IPS DF 6.9 (cell line): ENCODE results near the gene MRPS34.
"Not testable (repeated sequence)": the region's sequence is repeated elsewhere in the genome, so short reads cannot be mapped to it uniquely, and the experiment has no call there.

Source experiments
- DNase-seq: peaks from one replicate; pipeline ENCODE4 v3.0.0-alpha.2; 2013; ENCODE audit warnings: low read depth, low spot score
- H3K27ac ChIP-seq: one replicate; pipeline ENCODE4 v1.5.1; 2013; ENCODE audit warnings: low read length, control low read depth
- H3K27me3 ChIP-seq: 2 replicates; pipeline ENCODE4 v1.6.1; 2013; ENCODE audit warnings: mild to moderate bottlenecking, low read length; ENCODE audit not compliant: control insufficient read depth, insufficient read depth
- H3K36me3 ChIP-seq: 2 replicates; pipeline ENCODE4 v1.6.1; 2013; ENCODE audit warnings: low read length; ENCODE audit not compliant: control insufficient read depth, insufficient read depth
- H3K4me1 ChIP-seq: 2 replicates; pipeline ENCODE4 v1.6.1; 2013; ENCODE audit warnings: low read length; ENCODE audit not compliant: control insufficient read depth, insufficient read depth
- H3K4me3 ChIP-seq: 2 replicates; pipeline ENCODE4 v1.5.1; 2013; ENCODE audit warnings: mild to moderate bottlenecking, low read length
- H3K9me3 ChIP-seq: 2 replicates; pipeline ENCODE4 v1.6.1; 2013; ENCODE audit warnings: low read length, inconsistent platforms; ENCODE audit not compliant: control insufficient read depth, insufficient read depth
- WGBS: extraction: QIAGEN DNeasy Blood & Tissue Kit; methylation state at CpG from one replicate; pipeline ENCODE4 v1.1.7; 2013; ENCODE audit warnings: mixed read lengths, missing lambda C conversion rate; ENCODE audit not compliant: insufficient read length, insufficient coverage; 5-methylcytosine and 5-hydroxymethylcytosine counted together

The MRPS34 gene

DNA sequence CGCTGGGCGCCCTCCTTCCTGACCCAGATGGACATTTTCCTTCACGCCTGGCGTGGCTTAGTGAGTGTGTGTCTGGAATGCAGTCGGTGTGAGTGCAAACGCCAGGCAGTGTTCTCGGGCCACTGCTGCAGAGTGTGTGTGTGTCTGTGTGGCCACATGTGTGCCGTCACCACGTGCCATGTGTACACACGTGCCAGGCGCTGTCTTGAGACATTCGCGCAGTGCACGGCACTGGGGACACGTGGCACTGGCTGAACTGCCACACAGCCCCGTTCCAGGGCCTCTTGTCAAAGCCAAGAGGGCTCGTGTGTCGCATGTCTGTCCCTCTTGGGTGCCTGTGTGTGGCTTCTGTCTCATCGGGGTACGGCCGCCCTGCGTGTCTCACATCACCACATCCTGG, 38.1 kb downstream of the MRPS34 start:
- WGBS, result no CpG with 5 or more reads among the region's 22 CpGs
- peaks cover 9% of the 10 kb centered on the region; the same call in 1 of the 2 replicates for H3K36me3 ChIP-seq

DNA sequence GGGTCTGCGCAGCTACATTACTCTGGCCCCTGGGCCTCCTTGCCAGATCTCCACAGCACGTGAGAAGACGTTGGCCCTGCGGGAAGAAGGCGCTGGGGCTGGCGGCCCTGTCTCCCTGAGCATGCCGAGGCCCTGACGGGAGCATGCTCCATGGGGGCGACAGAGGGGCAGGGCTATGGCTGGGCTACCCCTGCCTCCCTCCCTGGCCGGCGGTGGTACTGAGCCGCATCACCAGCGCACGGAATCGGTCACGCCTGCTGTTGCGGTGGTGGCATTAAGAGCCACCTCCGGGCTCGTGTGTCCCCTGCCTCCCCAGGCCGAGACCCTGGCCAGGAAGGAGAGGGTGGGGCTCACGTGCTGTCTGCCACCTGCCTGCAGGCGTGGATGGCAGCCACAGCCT, 38.8 kb downstream of the MRPS34 start:
- Histone ChIP-seq H3K27ac (no peak overlapping the region), H3K36me3 (peaks cover 13% of the 10 kb centered on the region; the same call in 1 of the 2 replicates), H3K27me3 (no peaks in the 10 kb centered on the region), H3K9me3 (no peaks in the 10 kb centered on the region), H3K4me3 (no peak overlapping the region), H3K4me1 (no peaks in the 10 kb centered on the region)
- WGBS, result no CpG with 5 or more reads among the region's 22 CpGs
- no peak for DNase-seq

More for the DNA sequence above, 38.1 kb downstream of the MRPS34 start:
- DNase-seq, result no peak
- Histone ChIP-seq H3K27ac (no peak overlapping the region), H3K27me3 (no peaks in the 10 kb centered on the region), H3K9me3 (no peaks in the 10 kb centered on the region), H3K4me3 (no peak overlapping the region), H3K4me1 (no peaks in the 10 kb centered on the region)

DNA sequence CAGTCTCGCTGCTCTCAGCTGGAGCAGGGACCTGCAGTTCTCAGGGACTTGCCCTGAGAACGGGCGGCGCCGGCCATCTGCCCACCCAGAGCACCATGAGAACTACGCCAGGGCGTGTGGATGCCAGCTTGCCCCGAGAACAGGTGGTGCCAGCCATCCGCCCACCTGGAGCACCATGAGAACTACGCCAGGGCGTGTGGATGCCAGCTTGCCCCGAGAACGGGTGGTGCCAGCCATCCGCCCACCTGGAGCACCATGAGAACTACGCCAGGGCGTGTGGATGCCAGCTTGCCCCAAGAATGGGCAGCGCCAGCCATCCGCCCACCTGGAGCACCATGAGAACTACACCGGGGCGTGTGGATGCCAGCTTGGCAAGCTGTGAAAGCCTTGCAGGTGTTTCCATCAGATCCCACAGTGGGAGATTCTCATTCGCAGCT, 40.4 kb downstream of the MRPS34 start:
- WGBS, result no CpG with 5 or more reads among the region's 21 CpGs
- H3K9me3 ChIP-seq, H3K4me3 ChIP-seq, H3K4me1 ChIP-seq, H3K27ac ChIP-seq, H3K27me3 ChIP-seq, DNase-seq: not testable (repeated sequence)
- H3K36me3 ChIP-seq, result peaks cover 13% of the 10 kb centered on the region; the same call in 1 of the 2 replicates

DNA sequence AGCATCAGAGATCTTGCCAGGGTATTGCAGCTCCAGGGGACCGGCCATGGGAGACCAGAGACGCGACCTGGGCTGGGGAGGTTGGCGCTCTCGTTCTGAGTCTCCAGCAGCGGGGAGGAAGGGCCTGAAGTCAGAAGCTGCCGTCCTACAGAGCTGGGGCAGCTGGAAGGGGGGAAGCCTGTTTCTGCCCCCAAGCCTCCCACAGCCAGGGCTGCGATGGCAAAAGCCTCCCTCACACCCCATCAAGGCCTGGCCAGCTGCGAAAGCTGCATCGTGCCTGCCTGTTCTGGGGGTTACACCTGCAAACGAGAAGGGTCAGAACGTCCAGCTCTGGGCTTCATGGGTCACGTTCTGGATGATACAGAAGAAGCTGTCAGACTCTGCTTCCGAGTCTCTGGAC, 40.9 kb downstream of the MRPS34 start:
- H3K4me3 ChIP-seq, result no peak overlapping the region
- H3K4me1 ChIP-seq, result no peaks in the 10 kb centered on the region
- H3K9me3 ChIP-seq, result no peaks in the 10 kb centered on the region
- no peak overlapping the region for H3K27ac ChIP-seq
- no CpG with 5 or more reads among the region's 14 CpGs for WGBS
- H3K36me3 ChIP-seq, result peaks cover 13% of the 10 kb centered on the region; the same call in 1 of the 2 replicates
- H3K27me3 ChIP-seq, result no peaks in the 10 kb centered on the region
- no peak for DNase-seq

DNA sequence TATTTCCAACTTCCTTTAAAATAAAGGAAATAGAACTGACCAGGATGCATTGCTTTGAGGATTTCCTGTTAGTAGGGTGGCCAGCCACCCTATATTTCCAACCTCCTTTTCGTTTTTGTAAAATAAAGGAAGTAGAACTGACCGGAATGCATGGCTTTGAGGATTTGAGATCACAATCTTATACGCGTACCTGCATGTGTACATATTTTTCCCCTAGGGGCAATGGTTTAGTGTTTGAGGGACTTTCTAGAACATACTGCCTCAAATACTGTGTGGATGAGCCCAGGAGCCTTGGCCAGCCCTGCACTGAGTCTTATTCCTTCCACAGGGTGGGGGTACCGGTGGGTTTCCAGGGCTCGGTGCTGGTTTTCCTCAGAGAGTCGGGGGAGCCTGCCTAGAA, 41.3 kb downstream of the MRPS34 start:
- no peak for DNase-seq
- WGBS, result no CpG with 5 or more reads among the region's 7 CpGs
- peaks cover 13% of the 10 kb centered on the region; the same call in 1 of the 2 replicates for H3K36me3 ChIP-seq
- H3K4me1 ChIP-seq, result no peaks in the 10 kb centered on the region
- H3K27ac ChIP-seq, result no peak overlapping the region
- no peak overlapping the region for H3K4me3 ChIP-seq
- H3K9me3 ChIP-seq, result no peaks in the 10 kb centered on the region
- no peaks in the 10 kb centered on the region for H3K27me3 ChIP-seq

DNA sequence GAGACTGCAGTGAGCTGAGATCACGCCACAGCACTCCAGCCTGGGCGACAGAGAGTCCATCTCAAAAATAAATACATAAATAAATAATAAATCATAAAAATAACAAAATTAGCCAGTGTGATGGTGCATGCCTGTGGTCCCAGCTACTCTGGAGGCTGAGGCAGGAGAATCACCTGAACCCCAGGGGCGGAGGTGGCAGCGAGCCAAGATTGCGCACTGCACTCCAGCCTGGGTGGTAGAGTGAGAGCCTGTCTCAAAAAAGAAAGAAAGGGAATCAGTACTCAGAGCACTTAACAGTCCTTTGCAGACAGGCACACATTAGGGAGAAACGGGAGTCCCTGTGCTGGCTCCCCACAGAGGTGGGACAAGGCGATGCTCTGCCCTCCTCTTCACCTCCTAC, 41.9 kb downstream of the MRPS34 start:
- peaks cover 14% of the 10 kb centered on the region; the same call in 1 of the 2 replicates for H3K36me3 ChIP-seq

DNA sequence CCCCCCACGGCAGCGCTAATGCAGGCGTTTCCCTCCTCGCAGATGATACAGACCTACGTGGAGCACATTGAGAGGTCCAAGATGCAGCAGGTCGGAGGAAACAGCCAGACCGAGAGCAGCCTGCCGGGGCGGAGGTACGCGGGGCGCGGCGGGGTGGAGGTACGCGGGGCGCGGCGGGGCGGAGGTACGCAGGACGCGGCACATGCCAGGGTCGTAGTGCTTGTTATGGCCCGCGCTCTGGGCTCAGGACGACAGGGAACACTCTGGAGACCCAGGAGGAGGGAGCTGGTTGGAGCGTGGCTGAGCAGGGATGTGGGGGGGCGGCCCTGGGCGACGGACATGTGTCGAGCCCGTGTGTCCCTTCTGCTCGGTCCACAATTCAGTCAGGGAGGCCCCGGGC, 43.5 kb downstream of the MRPS34 start:
- H3K27ac ChIP-seq, result no peak overlapping the region
- H3K4me1 ChIP-seq, result no peaks in the 10 kb centered on the region
- no peaks in the 10 kb centered on the region for H3K27me3 ChIP-seq
- DNase-seq, result no peak
- no peaks in the 10 kb centered on the region for H3K9me3 ChIP-seq
- no CpG with 5 or more reads among the region's 35 CpGs for WGBS
- H3K4me3 ChIP-seq, result no peak overlapping the region
- H3K36me3 ChIP-seq, result peaks cover 13% of the 10 kb centered on the region; the same call in 1 of the 2 replicates

More for the DNA sequence above, 41.9 kb downstream of the MRPS34 start:
- Histone ChIP-seq H3K9me3 (no peaks in the 10 kb centered on the region), H3K4me3 (no peak overlapping the region), H3K27me3 (no peaks in the 10 kb centered on the region), H3K4me1 (no peaks in the 10 kb centered on the region), H3K27ac (no peak overlapping the region)
- WGBS, result no CpG with 5 or more reads among the region's 7 CpGs
- DNase-seq, result no peak

DNA sequence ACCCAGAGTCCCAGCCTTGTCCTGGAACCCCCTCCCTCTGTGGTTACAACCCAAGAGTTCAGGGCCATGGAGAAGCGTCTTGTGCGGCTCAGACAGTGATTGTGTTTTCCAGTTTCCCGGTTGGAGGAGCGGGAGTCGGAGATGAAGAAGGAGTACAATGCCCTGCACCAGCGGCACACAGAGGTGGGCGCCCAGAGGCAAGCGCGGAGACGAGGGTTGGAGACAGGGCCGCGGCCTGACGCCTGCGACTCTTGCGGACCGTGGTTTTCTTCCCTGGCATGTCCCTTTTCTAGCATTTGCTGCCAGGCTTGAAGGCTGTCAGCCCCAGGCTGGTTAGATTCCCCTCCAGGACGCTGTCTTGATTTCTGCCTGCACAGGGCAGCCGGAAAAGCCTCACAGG, 43.9 kb downstream of the MRPS34 start:
- Histone ChIP-seq H3K27ac (no peak overlapping the region), H3K36me3 (peaks cover 11% of the 10 kb centered on the region; the same call in 1 of the 2 replicates), H3K9me3 (no peaks in the 10 kb centered on the region), H3K4me1 (no peaks in the 10 kb centered on the region), H3K27me3 (no peaks in the 10 kb centered on the region), H3K4me3 (no peak overlapping the region)
- no CpG with 5 or more reads among the region's 18 CpGs for WGBS
- no peak for DNase-seq

DNA sequence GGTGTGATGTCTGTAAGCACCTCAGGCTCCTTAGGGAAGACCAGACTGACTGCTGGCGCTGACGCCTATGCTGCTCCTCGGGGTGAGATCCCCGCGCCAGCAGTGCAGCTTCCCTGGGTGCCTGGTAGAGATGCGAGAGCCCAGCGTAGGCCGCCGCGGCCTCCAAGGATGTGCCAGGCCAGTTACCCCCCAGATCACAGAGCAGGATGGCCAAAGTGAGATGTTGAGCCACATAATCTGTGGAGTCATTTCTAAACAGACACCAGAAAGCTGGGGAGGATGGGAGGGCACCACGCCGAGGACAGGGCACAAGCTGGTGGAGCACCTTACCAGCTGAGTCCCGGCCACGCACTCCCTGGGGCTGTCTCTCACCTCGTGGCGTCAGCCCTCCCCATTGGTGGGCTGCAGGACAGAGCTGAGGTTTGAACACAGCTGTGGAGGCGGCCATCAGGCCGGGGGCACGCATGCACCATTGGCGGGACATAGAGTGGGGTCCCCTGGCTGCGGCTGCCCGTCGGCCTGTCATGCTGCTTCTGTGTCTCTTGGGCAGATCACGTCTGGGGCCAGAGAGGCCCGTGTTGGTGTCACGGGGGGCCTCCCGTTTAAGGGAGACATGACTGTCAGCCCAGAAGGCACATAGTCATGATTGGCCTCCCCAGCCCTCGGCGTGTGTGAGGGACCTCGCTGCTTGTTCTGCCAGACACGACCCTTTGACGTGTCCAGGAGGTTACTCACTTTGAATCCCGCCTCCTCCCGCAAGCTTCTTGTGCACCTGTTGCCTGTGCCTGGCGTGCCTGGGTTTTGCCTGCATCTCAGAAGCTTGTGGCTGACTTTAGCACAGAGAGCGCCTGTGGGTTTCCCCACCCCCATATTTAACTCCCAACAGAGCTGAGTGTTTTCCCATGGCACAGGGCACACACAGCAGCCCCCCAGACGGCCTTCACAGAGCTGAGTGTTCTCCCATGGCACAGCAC, 45.0 kb downstream of the MRPS34 start:
- WGBS, result no CpG with 5 or more reads among the region's 37 CpGs
- no peaks in the 10 kb centered on the region for H3K9me3 ChIP-seq
- DNase-seq, result no peak
- H3K36me3 ChIP-seq, result peaks cover 11% of the 10 kb centered on the region; the same call in 1 of the 2 replicates
- no peaks in the 10 kb centered on the region for H3K27me3 ChIP-seq
- H3K4me3 ChIP-seq, result no peak overlapping the region
- H3K27ac ChIP-seq, result no peak overlapping the region
- H3K4me1 ChIP-seq, result no peaks in the 10 kb centered on the region

DNA sequence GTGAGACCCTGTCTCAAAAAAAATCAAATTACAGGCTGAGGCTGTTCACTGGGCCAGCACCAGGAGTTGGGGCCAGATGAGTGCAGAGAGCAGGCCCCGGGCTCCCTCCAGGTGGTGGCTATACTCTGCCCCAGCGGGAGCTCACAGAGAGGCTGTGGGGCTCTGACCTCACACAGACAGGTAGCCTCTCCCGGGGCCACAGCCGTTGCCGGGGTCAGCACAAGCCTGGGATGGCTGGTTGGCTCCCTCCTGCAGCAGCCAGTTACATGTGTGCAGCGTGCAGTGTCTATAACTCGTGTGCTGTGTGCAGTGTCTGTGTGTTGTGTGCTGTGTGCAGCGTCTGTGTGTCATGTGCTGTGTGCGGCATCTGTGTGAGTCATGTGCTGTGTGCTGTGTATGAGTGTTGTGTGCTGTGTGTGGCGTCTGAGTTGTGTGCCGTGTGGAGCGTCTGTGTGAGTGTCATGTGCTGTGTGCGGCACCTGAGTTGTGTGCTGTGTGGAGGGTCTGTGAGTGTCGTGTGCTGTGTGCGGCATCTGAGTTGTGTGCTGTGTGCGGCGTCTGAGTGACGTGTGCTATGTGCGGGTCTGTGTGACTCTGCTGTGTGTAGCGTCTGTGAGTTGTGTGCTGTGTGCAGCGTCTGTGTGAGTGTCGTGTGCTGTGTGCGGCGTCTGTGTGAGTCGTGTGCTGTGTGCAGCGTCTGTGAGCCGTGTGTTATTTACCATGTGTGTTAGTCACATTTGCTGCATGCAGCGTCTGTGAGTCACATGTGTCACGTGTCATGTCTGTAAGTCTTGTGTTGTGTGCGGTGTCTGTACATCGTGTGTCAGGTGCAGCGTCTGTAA, 46.1 kb downstream of the MRPS34 start:
- no peak for DNase-seq
- no peaks in the 10 kb centered on the region for H3K27me3 ChIP-seq
- no peaks in the 10 kb centered on the region for H3K4me1 ChIP-seq
- no peak overlapping the region for H3K4me3 ChIP-seq
- H3K27ac ChIP-seq, result no peak overlapping the region
- peaks cover 6% of the 10 kb centered on the region; the same call in 1 of the 2 replicates for H3K36me3 ChIP-seq
- no peaks in the 10 kb centered on the region for H3K9me3 ChIP-seq
- WGBS, result no CpG with 5 or more reads among the region's 32 CpGs
